ENCODE data around the gene ZNF560. TPM values are rescaled to one million over a fixed set of nuclear protein-coding genes. Genes with fewer than 3 reads are reported as not detected.

ZNF560 gene
- total RNA-seq, 3 donors from 2014 or later = not detected

Other genes starting within 250 kb of the ZNF560 start
- not detected for gene OR7E24, start 247.7 kb downstream of the ZNF560 start, total RNA-seq
- gene ZNF699, start 188.8 kb downstream of the ZNF560 start, total RNA-seq = 1 to 10 TPM; 3.5 to 5.6 (median 3.8) TPM
- 10 to 100 TPM in 1 of 3 donors, 1 to 10 TPM in 2; 6.6 to 11.0 (median 8.2) TPM for gene ZNF559, start 174.4 kb downstream of the ZNF560 start, total RNA-seq
- under 1 TPM in 2 of 3 donors, not detected in 1; 0.27 to 0.37 TPM for gene ZNF177, start 135.6 kb downstream of the ZNF560 start, total RNA-seq
- gene ZNF266, start 63.0 kb downstream of the ZNF560 start, total RNA-seq = 10 to 100 TPM; 17.9 to 26.5 (median 21.9) TPM
- gene ZNF426, start 40.0 kb upstream of the ZNF560 start, total RNA-seq = 10 to 100 TPM; 11.4 to 12.8 (median 12.4) TPM
- 10 to 100 TPM; 63.3 to 70.0 (median 69.7) TPM for gene ZNF121, start 85.9 kb upstream of the ZNF560 start, total RNA-seq
- gene ZNF561, start 122.6 kb upstream of the ZNF560 start, total RNA-seq = 10 to 100 TPM; 19.1 to 32.1 (median 22.9) TPM
- gene ZNF562, start 176.5 kb upstream of the ZNF560 start, total RNA-seq = 10 to 100 TPM; 29.4 to 34.1 (median 33.5) TPM